Neural crest cell (in vitro differentiated cells): Measurements from ENCODE around the gene MARK3. TPM values are rescaled to one million over a fixed set of nuclear protein-coding genes. Genes with fewer than 3 reads are reported as not detected.

Experiments
- total RNA-seq: library from RNA; stranded (reverse); gene quantifications from 2 replicates; pipeline ENCODE4 v1.2.1, GENCODE V29; 2021

The MARK3 gene
- total RNA-seq, 1 donor from 2014 or later = 98.8 TPM

Other genes with a start within 250 kb of the MARK3 start
- 458 and 483 TPM in 2 replicates for gene EIF5, start 51.2 kb upstream of the MARK3 start, total RNA-seq
- gene CKB, start 137.4 kb downstream of the MARK3 start, total RNA-seq = 961 and 996 TPM in 2 replicates
- gene TRMT61A, start 143.8 kb downstream of the MARK3 start, total RNA-seq = 10.9 and 12.5 TPM in 2 replicates
- gene BAG5, start 177.2 kb downstream of the MARK3 start, total RNA-seq = 32.1 and 33.5 TPM in 2 replicates
- gene COA8, start 177.5 kb downstream of the MARK3 start, total RNA-seq = 33.7 and 37.2 TPM in 2 replicates
- 173 and 180 TPM in 2 replicates for gene KLC1, start 243.8 kb downstream of the MARK3 start, total RNA-seq